Astrocyte of the spinal cord (primary cell): ENCODE results near the gene PVALEF.
A peak's percentile ranks its signal among the peaks of the same experiment; 100 is the strongest.

ENCODE experiments used
- DNase-seq: peaks from one replicate; pipeline ENCODE4 v3.0.0; 2011; ENCODE audit warnings: low read depth, low spot score
- H3K4me3 ChIP-seq: 2 replicates; pipeline ENCODE4 v1.5.1; 2011; ENCODE audit warnings: low read depth, mild to moderate bottlenecking, low read length, moderate library complexity
- CTCF ChIP-seq: IDR thresholded peaks from 2 replicates; pipeline ENCODE4 v1.5.1; 2012; ENCODE audit warnings: low read depth, mild to moderate bottlenecking, low read length, inconsistent platforms
- in situ Hi-C: cut with HindIII; loops from 2 replicates; pipeline ENCODE4 v1.10.0; 2017; ENCODE audit warnings: low sequenced_read_pairs

Gene PVALEF

GRCh38 chr17:81167194-81167524, 1.9 kb downstream of the PVALEF start:
- no peak for TF ChIP-seq CTCF
- DNase-seq: no peak
- no peak overlapping the region for H3K4me3 ChIP-seq
- in situ Hi-C loops: no loop called here

GRCh38 chr17:81167638-81168037, 2.3 kb downstream of the PVALEF start:
- TF ChIP-seq CTCF: no peak
- no peak for DNase-seq
- in situ Hi-C loops: no loop called here
- no peak overlapping the region for H3K4me3 ChIP-seq

GRCh38 chr17:81169870-81170309, 4.6 kb downstream of the PVALEF start:
- TF ChIP-seq CTCF: no peak
- in situ Hi-C loops: no loop called here
- no peak for DNase-seq
- H3K4me3 ChIP-seq: no peak overlapping the region

- H3K4me3 ChIP-seq: no peak overlapping the region
- no peak for TF ChIP-seq CTCF
- in situ Hi-C loops: no loop called here
- DNase-seq: no peak
Observed at GRCh38 chr17:81170727-81171494, 5.6 kb downstream of the PVALEF start.

GRCh38 chr17:81171941-81172340, 6.6 kb downstream of the PVALEF start:
- no peak overlapping the region for H3K4me3 ChIP-seq
- DNase-seq: peak; percentile 3
- in situ Hi-C loops: no loop called here
- TF ChIP-seq CTCF: no peak

- H3K4me3 ChIP-seq: no peak overlapping the region
- in situ Hi-C loops: no loop called here
- TF ChIP-seq CTCF: no peak
- DNase-seq: no peak
Observed at GRCh38 chr17:81173052-81173761, 7.9 kb downstream of the PVALEF start.
